T-cell (primary cell): ENCODE data around the gene ZNF619. TPM values are rescaled to one million over a fixed set of nuclear protein-coding genes. Genes with fewer than 3 reads are reported as not detected.

Experiments used
- ATAC-seq, 4 experiments: fragments of 200-7000 bp in 3 of 4; fragments of 150-1000 bp in 1 of 4; cut with Tn5 transposase; replicated peaks in 1 of 4; 1 replicate in 3 of 4; 2 replicates in 1 of 4; pipeline ENCODE4 v1.10.0; 2021; ENCODE audit warnings: moderate library complexity in 3 of 4, mild to moderate bottlenecking in 2 of 4, moderate number of reproducible peaks in 1 of 4
- CTCF ChIA-PET, 2 donors: fragments of 300-600 bp; sonication (Branson Sonifier 250); formaldehyde crosslinking; loops; one replicate each; lab custom pipeline; 2022; ENCODE audit warnings: antibody characterized with exemption in 2 of 2; lab: Charles Lee
- POLR2A ChIA-PET, 2 donors: fragments of 300-600 bp; sonication (Branson Sonifier 250); formaldehyde crosslinking; loops; one replicate each; lab custom pipeline; 2022; ENCODE audit warnings: antibody characterized with exemption in 2 of 2; lab: Charles Lee
- DNase-seq, 35 experiments: peaks; one replicate each; pipeline versions ENCODE4 v3.0.0 to v3.0.0-alpha.2; 2013 to 2023
- H3K27ac ChIP-seq: one replicate; pipeline ENCODE4 v1.5.1; 2013; ENCODE audit warnings: low read length
- H3K27me3 ChIP-seq, 2 experiments: replicated peaks in 1 of 2; 1 replicate in 1 of 2; 2 replicates in 1 of 2; pipeline versions ENCODE4 v1.6.1 to v1.7.0; 2013; ENCODE audit warnings: low read length in 1 of 2, mixed read lengths in 1 of 2; ENCODE audit not compliant: control insufficient read depth in 2 of 2, insufficient read depth in 2 of 2; ENCODE audit errors: extremely low read depth in 1 of 2
- H3K36me3 ChIP-seq, 2 donors: 1 replicate in 1 of 2; 2 replicates in 1 of 2; pipeline versions ENCODE4 v1.6.1 to v1.7.0; 2013; ENCODE audit warnings: low read length in 1 of 2; ENCODE audit not compliant: control insufficient read depth in 2 of 2, insufficient read depth in 1 of 2; ENCODE audit errors: extremely low read depth in 1 of 2
- H3K4me1 ChIP-seq, 2 experiments: 1 replicate in 1 of 2; 2 replicates in 1 of 2; pipeline versions ENCODE4 v1.6.1 to v1.7.0; 2013; ENCODE audit warnings: low read length in 2 of 2, mixed read lengths in 1 of 2; ENCODE audit not compliant: insufficient read depth in 2 of 2, control insufficient read depth in 1 of 2; ENCODE audit errors: extremely low read depth in 1 of 2
- H3K4me3 ChIP-seq, 2 donors: 1 replicate in 1 of 2; 2 replicates in 1 of 2; pipeline versions ENCODE4 v1.5.1 to v1.7.0; 2013; ENCODE audit warnings: mild to moderate bottlenecking in 2 of 2, low read length in 1 of 2, moderate library complexity in 1 of 2; ENCODE audit not compliant: control insufficient read depth in 1 of 2; ENCODE audit errors: extremely low read depth in 1 of 2
- H3K9me3 ChIP-seq: 2 replicates; pipeline ENCODE4 v1.7.0; 2013
- H3K27ac Mint-ChIP-seq, 2 donors: one replicate each; pipeline ENCODE4 v1.8.0; 2020 to 2021; ENCODE audit warnings: mild to moderate bottlenecking in 2 of 2, mixed read lengths in 2 of 2
- H3K27me3 Mint-ChIP-seq, 2 donors: one replicate each; pipeline ENCODE4 v1.8.0; 2021 to 2022; ENCODE audit warnings: mixed read lengths in 2 of 2
- H3K36me3 Mint-ChIP-seq: one replicate; pipeline ENCODE4 v1.8.0; 2021; ENCODE audit warnings: mixed read lengths
- H3K4me1 Mint-ChIP-seq, 3 donors: one replicate each; pipeline ENCODE4 v1.8.0; 2020 to 2022; ENCODE audit warnings: mixed read lengths in 3 of 3, mild to moderate bottlenecking in 1 of 3
- H3K4me3 Mint-ChIP-seq, 3 donors: one replicate each; pipeline ENCODE4 v1.8.0; 2020 to 2022; ENCODE audit warnings: mild to moderate bottlenecking in 3 of 3, mixed read lengths in 3 of 3, moderate library complexity in 3 of 3
- H3K9me3 Mint-ChIP-seq, 3 donors: one replicate each; pipeline ENCODE4 v1.8.0; 2020 to 2022; ENCODE audit warnings: mixed read lengths in 3 of 3
- WGBS: methylation state at CpG from one replicate; pipeline ENCODE4 v1.1.5; 2013; ENCODE audit warnings: missing lambda C conversion rate; ENCODE audit not compliant: insufficient coverage; 5-methylcytosine and 5-hydroxymethylcytosine counted together
- total RNA-seq, 35 experiments: library from RNA in 6 of 35; stranded (reverse) in 6 of 35; fragments of 120-200 nt in 1 of 35; gene quantifications; one replicate each; pipeline versions ENCODE4 v1.2.1 to v1.2.4 and lab custom pipeline; 2013 to 2026

ZNF619 gene
- total RNA-seq = 10 to 100 TPM in 3 of 5 donors, 1 to 10 TPM in 2; 7.3 to 12.2 (median 11.2) TPM
- total RNA-seq (2013) = 10.3 TPM
- total RNA-seq (lab: John Stamatoyannopoulos, UW) = 3.8 to 26.3 (median 9.4) reads per million in 29 experiments

- peaks cover 21 to 28% (median 28%) of the 10 kb centered on the region in 3 donors for H3K4me1 Mint-ChIP-seq
- peak within 1 kb of the TSS; percentile 87 to 88 for H3K4me3 ChIP-seq
- peaks cover 0 to 20% of the 10 kb centered on the region in 2 experiments for H3K4me1 ChIP-seq
- no peaks in the 10 kb centered on the region for H3K27me3 ChIP-seq
- H3K36me3 ChIP-seq = peaks cover 0 to 1% of the 10 kb centered on the region in 2 donors
- peak within 1 kb of the TSS; percentile 89 to 92 (median 91) for H3K4me3 Mint-ChIP-seq
- ATAC-seq (peak; percentile 83 to 87 (median 86)), DNase-seq (peak in 34 of 35 experiments; percentile 8 to 73 (median 40))
- POLR2A ChIA-PET = interaction anchor here in 1 of 2 donors (0.5 to 1.0 kb wide), 4 partner anchors 11 to 1607 kb away, joined by 3 to 8 read pairs (median 4); partner anchors contain the start of gene ULK4
- peak within 1 kb of the TSS; percentile 79 to 95 for H3K27ac Mint-ChIP-seq
- CTCF ChIA-PET = interaction anchor here (0.6 to 0.8 kb wide), 2 partner anchors 24 to 104 kb away, joined by 3 read pairs; no protein-coding TSS in a partner anchor
- H3K27ac ChIP-seq = peak within 1 kb of the TSS; percentile 80
- under 1% methylated on average over 26 of the region's 48 CpGs for WGBS
- H3K36me3 Mint-ChIP-seq = peaks cover 20% of the 10 kb centered on the region
- no peaks in the 10 kb centered on the region for H3K9me3 Mint-ChIP-seq
- no peaks in the 10 kb centered on the region for H3K9me3 ChIP-seq
- no peaks in the 10 kb centered on the region for H3K27me3 Mint-ChIP-seq
Observed at GRCh38 chr3:40476478-40477470, at the start of gene ZNF619. Gene ZNF619 (plus strand): TSS chr3:40477122. CDS start chr3:40477980, 858 bp downstream.

GRCh38 chr3:40432793-40433192 lies 44.1 kb upstream of the ZNF619 start:
- ATAC-seq (no peak), DNase-seq (no peak)
- ChIA-PET POLR2A (no interaction called here), CTCF (no interaction called here)
- H3K27ac ChIP-seq = no peak overlapping the region
- Mint-ChIP-seq H3K4me3 (no peak overlapping the region), H3K36me3 (peaks cover 20% of the 10 kb centered on the region), H3K9me3 (no peaks in the 10 kb centered on the region), H3K4me1 (no peaks in the 10 kb centered on the region), H3K27ac (no peak overlapping the region), H3K27me3 (no peaks in the 10 kb centered on the region)
- no peaks in the 10 kb centered on the region for H3K36me3 ChIP-seq
- H3K4me3 ChIP-seq = no peak overlapping the region
- H3K9me3 ChIP-seq = no peaks in the 10 kb centered on the region
- no peaks in the 10 kb centered on the region for H3K27me3 ChIP-seq
- WGBS = no CpG with 5 or more reads among the region's 2 CpGs
- no peaks in the 10 kb centered on the region for H3K4me1 ChIP-seq

- no peaks in the 10 kb centered on the region for H3K4me1 ChIP-seq
- H3K27me3 ChIP-seq = no peaks in the 10 kb centered on the region
- ATAC-seq (no peak), DNase-seq (no peak)
- no peak overlapping the region for H3K27ac ChIP-seq
- H3K36me3 ChIP-seq = no peaks in the 10 kb centered on the region
- no CpG with 5 or more reads among the region's 5 CpGs for WGBS
- no peaks in the 10 kb centered on the region for H3K9me3 ChIP-seq
- Mint-ChIP-seq H3K4me3 (no peak overlapping the region), H3K36me3 (peaks cover 13% of the 10 kb centered on the region), H3K9me3 (peaks cover 0 to 4% (median 0%) of the 10 kb centered on the region in 3 donors), H3K27me3 (no peaks in the 10 kb centered on the region), H3K27ac (no peak overlapping the region), H3K4me1 (no peaks in the 10 kb centered on the region)
- CTCF ChIA-PET = no interaction called here
- no peak overlapping the region for H3K4me3 ChIP-seq
- POLR2A ChIA-PET = no interaction called here
Observed at GRCh38 chr3:40437889-40438288, 39.0 kb upstream of the ZNF619 start.

- ATAC-seq = no peak
- 89% methylated on average over 9 of the region's 9 CpGs for WGBS
- peaks cover 22% of the 10 kb centered on the region for H3K36me3 Mint-ChIP-seq
Observed at GRCh38 chr3:40445062-40445461, 31.9 kb upstream of the ZNF619 start.

GRCh38 chr3:40445880-40446279 lies 31.0 kb upstream of the ZNF619 start:
- ATAC-seq = no peak
- Histone ChIP-seq H3K27me3 (no peaks in the 10 kb centered on the region), H3K36me3 (peaks cover 5 to 8% of the 10 kb centered on the region in 2 donors), H3K4me3 (no peak overlapping the region), H3K4me1 (no peaks in the 10 kb centered on the region), H3K9me3 (no peaks in the 10 kb centered on the region), H3K27ac (no peak overlapping the region)
- ChIA-PET POLR2A (no interaction called here), CTCF (no interaction called here)
- DNase-seq = no peak
- 100% methylated on average over 2 of the region's 4 CpGs for WGBS
- Mint-ChIP-seq H3K4me3 (no peak overlapping the region), H3K27ac (no peak overlapping the region), H3K36me3 (peaks cover 22% of the 10 kb centered on the region), H3K9me3 (no peaks in the 10 kb centered on the region), H3K27me3 (no peaks in the 10 kb centered on the region), H3K4me1 (no peaks in the 10 kb centered on the region)

More at GRCh38 chr3:40445062-40445461, 31.9 kb upstream of the ZNF619 start:
- ChIA-PET POLR2A (interaction anchor here in 1 of 2 donors (0.7 kb wide), 1 partner anchor 53 kb away, joined by 3 read pairs; no protein-coding TSS in a partner anchor), CTCF (no interaction called here)
- H3K27ac Mint-ChIP-seq = no peak overlapping the region
- Histone ChIP-seq H3K9me3 (no peaks in the 10 kb centered on the region), H3K4me1 (no peaks in the 10 kb centered on the region), H3K36me3 (peaks cover 5 to 8% of the 10 kb centered on the region in 2 donors), H3K27me3 (no peaks in the 10 kb centered on the region), H3K4me3 (no peak overlapping the region), H3K27ac (no peak overlapping the region)
- peaks cover 0 to 4% (median 0%) of the 10 kb centered on the region in 3 donors for H3K9me3 Mint-ChIP-seq
- no peaks in the 10 kb centered on the region for H3K4me1 Mint-ChIP-seq
- H3K27me3 Mint-ChIP-seq = no peaks in the 10 kb centered on the region
- no peak for DNase-seq
- H3K4me3 Mint-ChIP-seq = no peak overlapping the region

- H3K27ac Mint-ChIP-seq = no peak overlapping the region
Observed at GRCh38 chr3:40450438-40450837, 26.5 kb upstream of the ZNF619 start.

More at GRCh38 chr3:40450438-40450837, 26.5 kb upstream of the ZNF619 start:
- ATAC-seq = no peak
- Histone ChIP-seq H3K9me3 (no peaks in the 10 kb centered on the region), H3K4me1 (peaks cover 7 to 16% of the 10 kb centered on the region in 2 experiments), H3K36me3 (peaks cover 5 to 8% of the 10 kb centered on the region in 2 donors), H3K27ac (no peak overlapping the region), H3K27me3 (no peaks in the 10 kb centered on the region), H3K4me3 (no peak overlapping the region)
- H3K9me3 Mint-ChIP-seq = no peaks in the 10 kb centered on the region
- no peak overlapping the region for H3K4me3 Mint-ChIP-seq
- no peak for DNase-seq
- ChIA-PET CTCF (interaction anchor here (0.7 kb wide), 2 partner anchors 181 to 346 kb away, joined by 4 to 9 read pairs; no protein-coding TSS in a partner anchor), POLR2A (no interaction called here)
- H3K36me3 Mint-ChIP-seq = peaks cover 22% of the 10 kb centered on the region
- no peaks in the 10 kb centered on the region for H3K27me3 Mint-ChIP-seq
- no CpG with 5 or more reads among the region's 2 CpGs for WGBS
- H3K4me1 Mint-ChIP-seq = peaks cover 20 to 25% (median 21%) of the 10 kb centered on the region in 3 donors
